Keratinocyte (primary cell): ENCODE results near the gene DIPK1B. TPM values are rescaled to one million over a fixed set of nuclear protein-coding genes. Genes with fewer than 3 reads are reported as not detected.

ENCODE experiments used
- DNase-seq: peaks from one replicate; pipeline ENCODE4 v3.0.0-alpha.2; 2011; ENCODE audit warnings: low read depth, missing footprints, low spot score
- FAIRE-seq: peaks from 2 replicates; lab custom pipeline; 2011; peaks lifted over from hg19 to GRCh38; lab: Jason Lieb, UNC
- H2AFZ ChIP-seq: 2 replicates; pipeline ENCODE4 v1.6.0; 2012; ENCODE audit warnings: low read length, control low read depth, inconsistent platforms; ENCODE audit not compliant: control insufficient read depth
- H3K27ac ChIP-seq: 2 replicates; pipeline ENCODE4 v1.5.1; 2011; ENCODE audit warnings: low read length; ENCODE audit not compliant: control insufficient read depth, insufficient read depth
- H3K27me3 ChIP-seq: 3 replicates; pipeline ENCODE4 v1.6.0; 2011; ENCODE audit warnings: low read length; ENCODE audit not compliant: control insufficient read depth, insufficient read depth; ENCODE audit errors: extremely low read depth
- H3K36me3 ChIP-seq, 2 experiments: 2 replicates in 1 of 2; 3 replicates in 1 of 2; pipeline ENCODE4 v1.5.1; 2011; ENCODE audit warnings: low read length in 2 of 2, mild to moderate bottlenecking in 1 of 2; ENCODE audit not compliant: control insufficient read depth in 2 of 2, insufficient read depth in 2 of 2; ENCODE audit errors: extremely low read depth in 1 of 2
- H3K4me1 ChIP-seq: 3 replicates; pipeline ENCODE4 v1.5.1; 2011; ENCODE audit warnings: low read length; ENCODE audit not compliant: control insufficient read depth, insufficient read depth; ENCODE audit errors: extremely low read depth
- H3K4me2 ChIP-seq: 3 replicates; pipeline ENCODE4 v1.6.0; 2011; ENCODE audit warnings: low read depth, low read length; ENCODE audit not compliant: control insufficient read depth, insufficient read depth; ENCODE audit errors: extremely low read depth
- H3K4me3 ChIP-seq, 3 experiments: fragments of 200-600 bp in 1 of 3; sonication (generic) in 1 of 3; 2 replicates in 2 of 3; 3 replicates in 1 of 3; pipeline ENCODE4 v1.5.1; 2011 to 2016; ENCODE audit warnings: low read length in 3 of 3, mild to moderate bottlenecking in 3 of 3, control low read depth in 2 of 3, inconsistent platforms in 1 of 3, low read depth in 1 of 3, mixed read lengths in 1 of 3, mixed run types in 1 of 3, moderate library complexity in 1 of 3; ENCODE audit not compliant: control insufficient read depth in 2 of 3, insufficient read depth in 2 of 3; ENCODE audit errors: extremely low read depth in 1 of 3
- H3K79me2 ChIP-seq: 2 replicates; pipeline ENCODE4 v1.6.0; 2012; ENCODE audit warnings: low read length; ENCODE audit not compliant: control insufficient read depth, insufficient read depth
- H3K9ac ChIP-seq: 3 replicates; pipeline ENCODE4 v1.6.0; 2011; ENCODE audit warnings: low read length; ENCODE audit not compliant: control insufficient read depth, insufficient read depth; ENCODE audit errors: extremely low read depth
- H3K9me1 ChIP-seq: 3 replicates; pipeline ENCODE4 v1.6.0; 2011; ENCODE audit warnings: low read length; ENCODE audit not compliant: control insufficient read depth, insufficient read depth; ENCODE audit errors: extremely low read depth
- H3K9me3 ChIP-seq: 2 replicates; pipeline ENCODE4 v1.5.1; 2012; ENCODE audit warnings: low read depth, low read length; ENCODE audit not compliant: control insufficient read depth
- H4K20me1 ChIP-seq: 3 replicates; pipeline ENCODE4 v1.6.0; 2011; ENCODE audit warnings: low read length; ENCODE audit not compliant: control insufficient read depth, insufficient read depth; ENCODE audit errors: extremely low read depth
- CTCF ChIP-seq, 3 experiments: IDR thresholded peaks in 1 of 3; conservative IDR thresholded peaks in 1 of 3; optimal IDR thresholded peaks in 1 of 3; 2 replicates in 2 of 3; 3 replicates in 1 of 3; pipeline versions ENCODE3 to v1.5.1; 2011; ENCODE audit warnings: low read length in 3 of 3, mild to moderate bottlenecking in 3 of 3, moderate library complexity in 2 of 3, control low read depth in 1 of 3, inconsistent platforms in 1 of 3; ENCODE audit not compliant: insufficient read depth in 2 of 3; ENCODE audit errors: extremely low read depth in 1 of 3
- EZH2 ChIP-seq: IDR thresholded peaks from one replicate; pipeline ENCODE4 v1.6.1; 2012; ENCODE audit warnings: inconsistent platforms, mild to moderate bottlenecking, low read length, moderate library complexity
- dilution Hi-C: fragments of 300-500 bp; cut with MboI; formaldehyde crosslinking; loops from one replicate; pipeline ENCODE4 v1.7.0; 2020; ENCODE audit warnings: low sequenced_read_pairs; ENCODE audit not compliant: extremely low pct_ligation_motif_present
- polyA plus RNA-seq, 5 experiments: library from polyadenylated mRNA; depleted of rRNA in 3 of 5; stranded (reverse) in 3 of 5; stranded (forward) in 1 of 5; unstranded in 1 of 5; fragments of >200 nt; gene quantifications; 1 replicate in 1 of 5; 2 replicates in 3 of 5; 3 replicates in 1 of 5; pipeline versions ENCODE4 v1.2.1 to v1.2.3, GENCODE V29; 2011 to 2012; ENCODE audit warnings: missing spikeins in 2 of 5, low read depth in 1 of 5, low replicate concordance in 1 of 5

Gene DIPK1B
- polyA plus RNA-seq, 1 donor (not counting 4 experiments of a cell fraction or from before 2014, with no cell fraction given): not detected

GRCh38 chr9:136751244-136751643 is 38.9 kb downstream of the DIPK1B start:
- H3K4me1 ChIP-seq: no peaks in the 10 kb centered on the region
- peaks cover 5% of the 10 kb centered on the region for H3K9me3 ChIP-seq
- H3K27me3 ChIP-seq: peaks cover 3% of the 10 kb centered on the region
- H3K79me2 ChIP-seq: no peaks in the 10 kb centered on the region
- TF ChIP-seq CTCF (optimal IDR thresholded peaks at IDR 0.05 in 1 of 3, IDR thresholded peaks at IDR 0.05 in 1 of 3, conservative IDR thresholded peaks at IDR 0.05 in 1 of 3; ENCODE audit: extremely low read depth in 1 of 3, insufficient read depth in 2 of 3, low read length in 3 of 3) (no peak), EZH2 (no peak)
- H3K36me3 ChIP-seq: no peaks in the 10 kb centered on the region
- no peaks in the 10 kb centered on the region for H4K20me1 ChIP-seq
- dilution Hi-C loops: no loop called here
- no peak overlapping the region for H2AFZ ChIP-seq
- DNase-seq: no peak
- H3K9ac ChIP-seq: no peak overlapping the region
- FAIRE-seq: no peak
- H3K27ac ChIP-seq: no peak overlapping the region
- no peaks in the 10 kb centered on the region for H3K9me1 ChIP-seq
- H3K4me3 ChIP-seq: no peak overlapping the region
- H3K4me2 ChIP-seq: no peak overlapping the region

GRCh38 chr9:136751814-136752213 is 39.4 kb downstream of the DIPK1B start:
- FAIRE-seq (no peak), DNase-seq (no peak)
- Histone ChIP-seq H3K9me1 (no peaks in the 10 kb centered on the region), H3K4me3 (no peak overlapping the region), H3K9me3 (peaks cover 7% of the 10 kb centered on the region), H3K27ac (no peak overlapping the region), H3K4me2 (no peak overlapping the region), H4K20me1 (no peaks in the 10 kb centered on the region), H3K27me3 (peaks cover 5% of the 10 kb centered on the region), H3K36me3 (no peaks in the 10 kb centered on the region), H3K79me2 (no peaks in the 10 kb centered on the region), H3K9ac (no peak overlapping the region), H3K4me1 (no peaks in the 10 kb centered on the region), H2AFZ (no peak overlapping the region)
- TF ChIP-seq EZH2 (no peak), CTCF (optimal IDR thresholded peaks at IDR 0.05 in 1 of 3, IDR thresholded peaks at IDR 0.05 in 1 of 3, conservative IDR thresholded peaks at IDR 0.05 in 1 of 3; ENCODE audit: extremely low read depth in 1 of 3, insufficient read depth in 2 of 3, low read length in 3 of 3) (no peak)
- dilution Hi-C loops: no loop called here
